GM11168 (cell line): ENCODE measurements around the gene YIPF5.

ENCODE experiments used
- in situ Hi-C: fragments of 300-500 bp; cut with MboI; formaldehyde crosslinking; loops from one replicate; pipeline ENCODE4 v1.12.0; 2022; ENCODE audit warnings: low sequenced_read_pairs; ENCODE audit not compliant: unreplicated experiment

Gene YIPF5

DNA sequence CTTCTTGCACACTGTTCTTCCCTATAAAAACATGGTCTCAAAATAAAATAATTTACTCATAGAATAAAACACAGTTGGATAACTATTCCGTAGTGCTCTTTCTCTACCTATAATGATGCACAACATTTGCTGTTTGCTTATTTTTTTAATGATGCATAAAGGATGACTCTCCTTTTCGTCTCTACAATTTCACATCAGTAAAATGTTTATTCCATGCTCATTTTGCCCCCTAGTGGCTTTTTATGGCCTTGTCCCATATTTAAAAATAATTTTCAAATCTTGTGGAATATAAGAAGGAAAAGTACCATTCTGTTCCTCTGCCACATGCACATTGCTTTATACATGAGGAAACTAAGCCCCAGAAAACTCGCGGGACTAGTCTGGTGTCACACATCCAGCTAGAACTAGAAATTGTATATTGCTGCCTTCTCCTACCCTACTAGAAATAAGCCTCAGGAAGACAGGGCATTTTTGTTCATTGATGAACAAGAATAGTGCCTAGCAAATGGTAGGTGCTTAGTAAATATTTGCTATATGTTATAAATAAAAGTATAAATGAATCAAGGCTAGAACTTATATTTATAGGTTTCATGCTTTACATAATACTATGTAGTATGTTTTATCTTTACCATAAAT, 12.9 kb upstream of the YIPF5 start:
- in situ Hi-C loops = no loop called here

DNA sequence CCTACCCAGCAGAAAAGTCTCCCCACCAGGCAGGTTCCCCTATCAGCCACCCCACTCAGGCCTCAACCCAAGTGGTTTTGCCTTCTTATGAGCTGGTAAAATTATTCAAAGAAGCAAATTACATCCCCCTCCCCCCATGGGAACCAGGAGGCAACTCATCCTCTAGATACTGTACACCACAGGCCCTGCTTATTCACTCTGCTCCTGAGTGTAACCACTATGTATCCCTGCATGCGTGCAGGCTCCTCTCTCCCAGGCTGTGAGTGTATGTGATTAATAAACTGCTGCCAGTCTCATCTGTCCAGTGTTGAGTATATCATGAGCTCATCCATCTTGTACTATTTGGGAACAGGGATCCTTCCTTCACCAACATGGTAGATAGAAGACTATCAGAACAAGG, 8.8 kb upstream of the YIPF5 start:
- in situ Hi-C loops = no loop called here

DNA sequence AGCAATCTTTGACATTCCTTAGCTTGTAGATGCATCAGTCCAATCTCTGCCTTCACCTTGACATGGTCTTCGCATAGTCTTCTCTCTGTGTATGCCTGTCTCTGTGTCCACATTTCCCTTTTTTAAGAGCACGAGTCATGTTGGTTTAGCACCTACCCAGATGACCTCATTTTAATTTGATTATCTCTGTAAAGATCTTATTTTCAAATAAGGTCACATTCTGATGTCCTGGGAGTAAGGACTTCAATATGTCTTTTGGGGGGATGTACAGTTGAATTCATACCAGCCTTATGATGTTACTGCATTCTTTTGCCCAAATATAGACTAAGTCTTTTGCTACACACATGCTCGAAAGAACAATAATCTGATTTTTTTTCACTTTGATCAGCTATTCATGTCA, 7.1 kb upstream of the YIPF5 start:
- in situ Hi-C loops = no loop called here

DNA sequence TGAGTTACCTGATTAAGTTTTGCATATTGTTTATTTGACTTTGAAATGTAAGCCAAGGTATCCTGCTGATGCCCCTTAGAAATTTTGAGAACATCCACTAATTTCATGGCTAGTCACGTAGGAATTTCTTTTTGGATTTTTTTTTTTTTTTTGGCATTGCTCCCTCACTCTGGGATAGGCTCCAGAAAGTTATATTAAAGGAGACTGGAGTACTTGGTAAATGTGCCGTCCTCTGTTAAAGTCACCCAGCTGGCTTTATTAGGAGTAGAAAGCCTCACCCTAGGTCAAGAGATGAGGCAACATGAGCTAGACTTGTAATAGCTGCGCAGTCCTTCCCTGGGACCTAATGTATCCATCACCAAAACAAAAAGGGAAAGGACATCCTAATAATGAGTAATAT, 3.3 kb upstream of the YIPF5 start:
- in situ Hi-C loops = no loop called here

DNA sequence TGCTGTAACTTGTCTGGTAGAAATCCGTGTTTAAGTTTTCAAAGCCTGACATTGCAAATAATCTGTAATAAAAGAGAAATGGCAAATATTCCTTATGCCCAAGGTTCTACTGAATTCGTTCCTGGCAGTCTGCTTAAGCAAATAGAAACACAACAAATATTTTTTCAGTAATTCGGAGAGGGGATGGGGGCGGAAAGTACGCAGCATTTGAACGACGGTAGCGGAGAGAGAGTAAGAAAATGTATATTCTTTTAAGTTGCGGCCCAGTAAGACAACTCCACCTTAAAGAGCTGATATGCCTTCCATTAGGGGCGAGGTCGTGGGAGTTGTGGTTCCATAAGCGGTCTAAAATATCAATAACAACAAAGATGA, 569 bp downstream of the YIPF5 start:
- in situ Hi-C loops = no loop called here

- in situ Hi-C loops = no loop called here
Measured at GRCh38 chr5:144167998-144168397, 2.5 kb downstream of the YIPF5 start.

DNA sequence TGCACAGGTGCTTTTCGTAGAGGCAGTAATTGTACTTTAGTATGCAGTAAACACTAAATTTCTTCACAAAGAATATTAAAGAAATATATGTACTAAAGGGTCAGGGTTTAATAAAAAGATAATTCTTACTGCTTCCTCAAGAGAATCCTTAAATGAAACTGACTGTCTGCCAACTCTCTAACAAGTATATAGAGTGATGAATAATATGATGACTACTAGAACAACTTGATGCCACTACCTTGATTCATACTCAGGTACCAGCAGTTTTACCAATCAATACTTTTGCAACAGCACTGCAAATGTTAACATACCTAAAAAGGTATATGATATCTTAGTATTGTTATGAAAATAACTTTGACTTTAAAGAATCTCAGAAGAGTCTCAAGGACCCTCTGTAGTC, 3.8 kb downstream of the YIPF5 start:
- in situ Hi-C loops = no loop called here

DNA sequence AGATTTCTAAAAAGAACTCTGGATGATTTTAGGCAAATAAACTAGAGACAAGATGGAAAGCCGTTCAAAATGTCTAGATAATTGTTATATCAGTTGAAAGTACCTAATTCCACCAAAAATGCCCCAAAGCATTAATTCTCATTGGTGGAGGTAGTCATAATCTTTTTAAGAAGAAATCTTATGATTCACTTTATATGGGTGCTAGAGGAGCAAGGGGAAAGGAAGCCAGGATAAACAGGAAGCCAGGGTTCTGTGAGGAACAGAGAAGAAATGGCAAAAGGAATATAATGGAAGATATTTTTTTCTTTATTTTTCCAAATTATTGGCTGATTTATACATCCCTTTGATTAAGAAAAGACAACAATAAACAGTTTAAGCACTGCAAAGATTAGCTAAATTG, 7.8 kb downstream of the YIPF5 start:
- in situ Hi-C loops = no loop called here

DNA sequence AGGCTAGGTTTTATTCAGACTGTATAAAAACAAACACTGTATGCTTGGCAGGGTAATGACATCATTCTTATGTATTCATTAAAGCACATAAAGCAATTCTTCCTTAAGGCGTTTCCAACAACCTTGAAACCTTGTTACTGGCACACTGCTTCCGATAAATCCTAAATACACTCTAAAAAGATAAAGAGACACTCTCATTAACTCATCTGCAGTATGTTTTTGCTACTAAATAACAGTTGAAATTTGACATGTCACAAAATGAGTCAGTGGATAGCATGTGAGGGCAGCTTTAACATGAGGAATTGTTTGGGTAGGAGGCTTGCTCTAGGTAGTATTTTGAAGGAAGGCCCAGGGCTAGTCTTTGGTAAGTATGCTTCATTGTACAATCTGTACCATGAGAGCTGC, 13.7 kb downstream of the YIPF5 start:
- in situ Hi-C loops = no loop called here

DNA sequence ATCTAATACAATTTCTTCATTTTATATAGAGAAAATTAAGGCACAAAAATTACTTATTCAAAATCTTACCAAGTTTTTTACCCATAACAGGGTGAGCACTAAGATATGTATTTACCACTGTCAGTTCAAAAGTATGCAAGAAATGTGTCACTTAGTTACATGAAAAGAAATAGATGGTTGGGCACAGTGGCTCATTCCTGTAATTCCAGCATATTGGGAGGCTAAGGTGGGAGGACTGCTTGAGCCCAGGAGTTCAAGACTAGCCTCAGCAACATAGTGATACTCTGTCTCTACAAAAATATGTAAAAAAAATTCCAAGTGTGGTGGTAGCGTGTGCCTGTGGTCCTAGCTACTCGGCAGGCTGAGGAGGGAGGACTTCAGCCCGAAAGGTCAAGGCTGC, 19.4 kb downstream of the YIPF5 start:
- in situ Hi-C loops = no loop called here

- in situ Hi-C loops = loop anchor here (25.0 kb wide), 1 partner anchor 1233 kb away; no protein-coding TSS in a partner anchor
Measured at GRCh38 chr5:144144956-144145751, 25.3 kb downstream of the YIPF5 start.

DNA sequence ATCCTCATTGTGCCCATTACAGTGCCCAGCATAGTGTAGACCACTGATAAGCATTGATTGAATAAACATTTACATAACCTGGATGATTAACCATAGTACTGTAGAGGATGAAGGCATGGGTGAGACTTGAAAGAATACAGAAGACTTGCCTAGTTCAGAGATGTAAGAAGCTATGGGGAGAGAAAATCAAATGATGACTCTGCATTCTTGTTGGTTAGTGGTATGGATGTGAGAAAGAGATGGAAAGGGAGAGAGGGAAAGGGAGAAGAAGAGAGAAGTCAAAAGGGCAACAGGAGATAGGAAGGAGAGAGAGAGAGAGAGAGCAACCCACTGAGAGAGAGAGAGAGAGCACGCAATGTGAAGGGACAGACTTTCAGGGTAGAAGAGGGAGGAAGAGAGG, 26.8 kb downstream of the YIPF5 start:
- in situ Hi-C loops = loop anchor here (25.0 kb wide), 1 partner anchor 1231 kb away; no protein-coding TSS in a partner anchor

DNA sequence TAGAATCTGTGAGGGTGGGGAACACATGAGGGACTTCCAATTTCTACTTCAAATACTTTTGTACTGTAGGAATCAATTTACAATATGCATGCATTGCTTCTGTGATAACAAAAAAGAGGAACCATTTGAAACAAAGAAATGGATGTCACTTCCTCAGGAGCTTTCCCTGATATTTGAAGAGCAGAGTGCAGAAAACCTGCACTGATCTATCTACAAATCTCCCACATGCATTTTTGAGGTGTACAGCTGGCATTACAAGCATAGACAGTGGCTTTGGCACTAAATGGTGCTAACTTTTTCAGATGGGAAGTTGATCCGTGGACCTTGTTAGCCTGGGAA, 27.7 kb downstream of the YIPF5 start:
- in situ Hi-C loops = loop anchor here (25.0 kb wide), 1 partner anchor 1230 kb away; no protein-coding TSS in a partner anchor

DNA sequence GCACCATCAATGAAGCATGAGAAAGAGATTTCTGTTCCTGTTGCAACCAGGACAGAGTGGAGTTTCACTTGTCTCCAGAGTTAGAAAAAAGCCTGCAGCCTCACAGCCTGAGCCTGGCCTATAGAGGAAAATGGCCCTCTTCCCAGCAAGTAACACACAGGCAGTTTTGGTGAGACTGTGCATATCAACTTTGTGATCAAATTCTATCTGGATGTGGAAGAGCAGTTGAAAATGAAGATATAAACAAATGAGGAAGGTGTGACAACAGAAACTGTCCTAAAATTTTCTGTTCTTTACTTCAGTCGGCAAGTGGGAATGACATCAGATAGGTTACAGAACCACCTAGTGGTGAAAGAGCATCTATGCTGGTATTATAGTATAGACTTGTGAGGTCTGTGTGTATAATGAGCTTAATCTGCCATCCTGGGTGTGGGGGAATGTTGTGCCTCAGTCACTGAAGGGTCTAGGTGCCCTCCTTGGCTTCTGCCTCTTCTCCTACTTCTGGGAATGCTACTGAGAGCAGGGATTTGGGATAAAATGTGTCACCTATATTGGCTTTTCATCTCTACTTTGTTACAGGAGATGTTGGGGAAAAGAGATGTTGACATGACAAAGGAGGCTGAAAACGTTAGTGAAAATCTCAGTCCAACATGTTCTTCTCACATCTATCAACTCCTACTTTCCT, 28.2 kb downstream of the YIPF5 start:
- in situ Hi-C loops = loop anchor here (25.0 kb wide), 1 partner anchor 1230 kb away; no protein-coding TSS in a partner anchor

DNA sequence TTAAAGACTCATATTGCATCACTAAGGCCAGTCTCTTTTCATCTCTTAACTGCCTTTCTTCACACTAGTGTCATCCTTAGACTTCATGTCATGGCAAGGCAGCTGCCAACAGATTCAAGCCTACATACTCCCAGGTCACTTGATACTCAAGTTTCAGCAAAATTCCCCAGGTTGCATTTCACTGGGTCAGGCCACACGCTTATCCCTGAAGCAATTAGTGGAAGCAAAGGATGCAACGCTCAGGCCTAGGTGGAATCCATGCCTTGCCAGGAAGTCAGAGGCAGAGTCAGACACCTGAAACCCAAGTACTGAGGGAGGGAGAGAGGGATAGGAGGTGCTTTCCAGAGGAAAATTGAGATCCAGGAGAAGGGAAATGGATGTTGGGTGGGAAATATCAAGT, 28.9 kb downstream of the YIPF5 start:
- in situ Hi-C loops = loop anchor here (25.0 kb wide), 1 partner anchor 1229 kb away; no protein-coding TSS in a partner anchor

- in situ Hi-C loops = loop anchor here (25.0 kb wide), 1 partner anchor 1227 kb away; no protein-coding TSS in a partner anchor
Measured at GRCh38 chr5:144139586-144139985, 30.9 kb downstream of the YIPF5 start.

GRCh38 chr5:144135113-144135762, 35.2 kb downstream of the YIPF5 start:
- in situ Hi-C loops = loop anchor here (25.0 kb wide), 1 partner anchor 1223 kb away; no protein-coding TSS in a partner anchor

DNA sequence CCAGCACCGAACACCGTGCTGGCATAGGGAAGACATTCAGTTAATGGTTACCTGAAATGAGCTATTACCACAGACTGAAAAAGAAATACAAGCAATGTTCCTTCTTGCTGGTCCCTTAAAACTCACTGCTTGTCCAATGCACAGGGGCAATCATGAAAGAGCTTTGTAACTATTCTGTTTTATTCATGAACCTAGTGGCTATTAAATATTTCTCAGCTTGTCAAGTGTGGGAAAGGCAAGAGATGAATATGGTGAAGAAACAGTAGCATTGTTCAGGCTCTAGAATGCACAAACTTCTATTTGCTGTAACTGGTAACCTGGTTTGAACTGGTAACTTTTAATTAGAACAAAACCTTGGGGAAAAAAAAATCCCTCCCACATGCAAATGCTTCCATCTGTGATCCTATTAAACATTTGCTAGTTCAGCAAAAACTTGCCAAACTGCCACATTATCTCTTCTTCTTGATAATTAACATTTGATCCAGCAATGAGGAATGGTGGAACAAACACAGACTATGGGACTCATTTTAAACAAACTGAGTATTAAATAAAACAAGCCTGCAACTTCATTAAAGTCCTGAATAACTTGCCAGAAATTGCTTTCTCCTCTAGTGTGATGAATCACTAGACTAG, 36.1 kb downstream of the YIPF5 start:
- in situ Hi-C loops = loop anchor here (25.0 kb wide), 1 partner anchor 1222 kb away; no protein-coding TSS in a partner anchor

DNA sequence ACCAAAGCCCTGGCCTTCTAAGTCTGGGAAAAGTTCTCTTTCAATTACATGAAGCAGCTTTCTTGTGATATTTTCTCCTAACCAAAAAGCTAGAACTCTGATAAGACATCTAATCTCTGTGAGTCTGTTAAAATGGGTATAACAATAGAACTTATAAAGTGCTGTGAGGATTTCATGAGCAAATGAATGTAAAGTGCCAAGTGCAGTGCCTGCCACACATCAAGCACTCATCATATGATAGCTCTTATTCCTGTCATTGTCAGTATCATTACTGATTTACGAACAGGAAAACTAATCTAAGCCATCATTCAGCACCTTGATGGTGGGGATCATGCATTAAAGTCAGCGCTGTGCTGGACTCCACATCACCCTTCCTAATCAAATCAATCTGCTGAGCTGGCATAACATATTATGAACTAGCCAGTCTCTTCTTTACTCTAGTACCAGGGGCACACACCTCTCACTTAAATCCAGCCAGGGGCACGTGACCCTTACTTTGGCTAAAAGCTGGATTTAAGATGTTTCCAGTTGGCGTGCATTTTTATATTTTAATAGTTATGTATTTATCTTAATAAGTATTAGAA, 37.3 kb downstream of the YIPF5 start:
- in situ Hi-C loops = loop anchor here (25.0 kb wide), 1 partner anchor 1221 kb away; no protein-coding TSS in a partner anchor
